ENCODE measurements around the gene GRID1. TPM values are rescaled to one million over a fixed set of nuclear protein-coding genes. Genes with fewer than 3 reads are reported as not detected.

GRID1 gene
- polyA plus RNA-seq, 4 donors = 0.27 to 1.1 (median 0.40) TPM; not detected in 1

- no peak for FAIRE-seq
- Histone ChIP-seq H3K36me3 (ENCODE audit: control insufficient read depth in 3 of 3, insufficient read depth in 2 of 3, low read depth in 1 of 3, low read length in 3 of 3) (no peaks in the 10 kb centered on the region), H3K4me1 (ENCODE audit: control insufficient read depth in 3 of 3, insufficient read depth in 2 of 3, low read depth in 1 of 3, low read length in 2 of 3) (peaks cover 0 to 18% (median 0%) of the 10 kb centered on the region in 3 donors), H3K4me3 (ENCODE audit: low read depth in 1 of 3, low read length in 3 of 3) (no peak overlapping the region), H3K27ac (ENCODE audit: low read depth in 1 of 3, low read length in 2 of 3) (peak overlapping the region in 1 of 3 donors; percentile 48), H3K9me3 (ENCODE audit: control insufficient read depth in 2 of 2, insufficient read depth in 1 of 2, low read depth in 1 of 2, low read length in 1 of 2) (no peaks in the 10 kb centered on the region), H3K27me3 (ENCODE audit: control insufficient read depth in 3 of 3, insufficient read depth in 3 of 3, low read length in 3 of 3) (no peaks in the 10 kb centered on the region)
- no peak for DNase-seq
- WGBS, 3 donors = 50 to 88% (median 77%) methylated on average over 1 of the region's 1 CpG
These were observed 763.9 kb downstream of the GRID1 start for GRCh38 chr10:85602713-85603112.

DNA sequence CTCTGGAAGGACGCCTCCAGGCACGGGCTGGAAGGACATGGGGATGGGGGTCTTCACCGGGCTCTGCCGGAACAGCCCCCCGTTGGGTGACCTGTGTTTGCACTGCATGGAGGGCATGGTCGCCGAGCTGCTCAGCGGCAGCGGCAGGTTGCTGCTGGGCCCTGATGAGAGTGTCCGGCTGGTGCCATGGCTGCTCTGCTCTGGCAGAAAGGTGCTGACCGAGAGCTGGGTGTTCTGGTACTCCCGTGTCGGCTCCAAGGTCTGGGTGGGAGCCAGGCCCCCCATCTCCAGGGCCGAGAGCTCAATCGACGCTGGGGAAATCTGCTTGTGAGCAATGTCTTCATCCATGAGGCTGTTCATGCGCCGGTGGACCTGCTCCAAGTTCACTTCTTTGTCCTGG lies 764.3 kb downstream of the GRID1 start:
- Histone ChIP-seq H3K4me1 (ENCODE audit: control insufficient read depth in 3 of 3, insufficient read depth in 2 of 3, low read depth in 1 of 3, low read length in 2 of 3) (peaks cover 0 to 18% (median 0%) of the 10 kb centered on the region in 3 donors), H3K9me3 (ENCODE audit: control insufficient read depth in 2 of 2, insufficient read depth in 1 of 2, low read depth in 1 of 2, low read length in 1 of 2) (no peaks in the 10 kb centered on the region)

DNA sequence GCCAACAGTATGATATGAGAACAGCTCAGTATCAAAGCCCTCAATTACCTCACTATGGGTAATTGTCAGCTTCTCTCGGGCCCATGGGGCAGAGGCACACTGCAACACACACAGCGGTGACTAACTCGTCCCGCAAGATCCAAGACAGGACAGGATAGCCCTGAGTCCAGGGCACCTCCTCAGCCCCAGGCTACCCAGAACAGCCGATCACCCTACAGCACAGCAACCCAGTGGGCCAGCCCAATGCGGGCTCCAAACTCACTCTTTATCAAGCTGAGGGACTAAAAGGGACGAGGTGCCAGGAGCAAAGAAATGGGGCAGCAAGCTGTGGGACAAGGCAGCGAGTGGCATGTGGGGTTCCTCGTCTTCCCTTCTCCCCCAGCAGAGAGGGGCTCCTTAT lies 765.1 kb downstream of the GRID1 start:
- H3K4me3 ChIP-seq (ENCODE audit: low read depth in 1 of 3, low read length in 3 of 3) = no peak overlapping the region
- H3K36me3 ChIP-seq (ENCODE audit: control insufficient read depth in 3 of 3, insufficient read depth in 2 of 3, low read depth in 1 of 3, low read length in 3 of 3) = no peaks in the 10 kb centered on the region
- FAIRE-seq (no peak), DNase-seq (no peak)
- H3K4me1 ChIP-seq (ENCODE audit: control insufficient read depth in 3 of 3, insufficient read depth in 2 of 3, low read depth in 1 of 3, low read length in 2 of 3) = peaks cover 0 to 18% (median 0%) of the 10 kb centered on the region in 3 donors
- H3K27me3 ChIP-seq (ENCODE audit: control insufficient read depth in 3 of 3, insufficient read depth in 3 of 3, low read length in 3 of 3) = no peaks in the 10 kb centered on the region
- 88 to 93% (median 91%) methylated on average over 9 of the region's 9 CpGs for WGBS, 3 donors
- H3K9me3 ChIP-seq (ENCODE audit: control insufficient read depth in 2 of 2, insufficient read depth in 1 of 2, low read depth in 1 of 2, low read length in 1 of 2) = no peaks in the 10 kb centered on the region
- no peak overlapping the region for H3K27ac ChIP-seq (ENCODE audit: low read depth in 1 of 3, low read length in 2 of 3)

More for the DNA sequence above, 764.3 kb downstream of the GRID1 start:
- Histone ChIP-seq H3K36me3 (ENCODE audit: control insufficient read depth in 3 of 3, insufficient read depth in 2 of 3, low read depth in 1 of 3, low read length in 3 of 3) (no peaks in the 10 kb centered on the region), H3K27me3 (ENCODE audit: control insufficient read depth in 3 of 3, insufficient read depth in 3 of 3, low read length in 3 of 3) (no peaks in the 10 kb centered on the region), H3K4me3 (ENCODE audit: low read depth in 1 of 3, low read length in 3 of 3) (no peak overlapping the region), H3K27ac (ENCODE audit: low read depth in 1 of 3, low read length in 2 of 3) (no peak overlapping the region)
- DNase-seq (no peak), FAIRE-seq (no peak)
- 91 to 92% (median 91%) methylated on average over 18 of the region's 18 CpGs for WGBS, 3 donors

- Histone ChIP-seq H3K27ac (ENCODE audit: low read depth in 1 of 3, low read length in 2 of 3) (peak overlapping the region in 1 of 3 donors; percentile 74), H3K4me3 (ENCODE audit: low read depth in 1 of 3, low read length in 3 of 3) (no peak overlapping the region), H3K27me3 (ENCODE audit: control insufficient read depth in 3 of 3, insufficient read depth in 3 of 3, low read length in 3 of 3) (no peaks in the 10 kb centered on the region), H3K9me3 (ENCODE audit: control insufficient read depth in 2 of 2, insufficient read depth in 1 of 2, low read depth in 1 of 2, low read length in 1 of 2) (no peaks in the 10 kb centered on the region), H3K4me1 (ENCODE audit: control insufficient read depth in 3 of 3, insufficient read depth in 2 of 3, low read depth in 1 of 3, low read length in 2 of 3) (peaks cover 0 to 18% (median 0%) of the 10 kb centered on the region in 3 donors), H3K36me3 (ENCODE audit: control insufficient read depth in 3 of 3, insufficient read depth in 2 of 3, low read depth in 1 of 3, low read length in 3 of 3) (no peaks in the 10 kb centered on the region)
- FAIRE-seq (no peak), DNase-seq (no peak)
- 37 to 73% (median 67%) methylated on average over 2 of the region's 2 CpGs for WGBS, 3 donors
These were observed 765.9 kb downstream of the GRID1 start for GRCh38 chr10:85600744-85601081.

GRCh38 chr10:85600026-85600743 lies 766.4 kb downstream of the GRID1 start:
- Histone ChIP-seq H3K4me3 (ENCODE audit: low read depth in 1 of 3, low read length in 3 of 3) (no peak overlapping the region), H3K4me1 (ENCODE audit: control insufficient read depth in 3 of 3, insufficient read depth in 2 of 3, low read depth in 1 of 3, low read length in 2 of 3) (peaks cover 0 to 18% (median 0%) of the 10 kb centered on the region in 3 donors), H3K9me3 (ENCODE audit: control insufficient read depth in 2 of 2, insufficient read depth in 1 of 2, low read depth in 1 of 2, low read length in 1 of 2) (no peaks in the 10 kb centered on the region), H3K27ac (ENCODE audit: low read depth in 1 of 3, low read length in 2 of 3) (peak overlapping the region in 1 of 3 donors; percentile 74), H3K27me3 (ENCODE audit: control insufficient read depth in 3 of 3, insufficient read depth in 3 of 3, low read length in 3 of 3) (no peaks in the 10 kb centered on the region), H3K36me3 (ENCODE audit: control insufficient read depth in 3 of 3, insufficient read depth in 2 of 3, low read depth in 1 of 3, low read length in 3 of 3) (no peaks in the 10 kb centered on the region)
- DNase-seq (peak in 1 of 2 donors; percentile 72), FAIRE-seq (no peak)
- WGBS, 3 donors = 17 to 45% (median 35%) methylated on average over 5 of the region's 5 CpGs

DNA sequence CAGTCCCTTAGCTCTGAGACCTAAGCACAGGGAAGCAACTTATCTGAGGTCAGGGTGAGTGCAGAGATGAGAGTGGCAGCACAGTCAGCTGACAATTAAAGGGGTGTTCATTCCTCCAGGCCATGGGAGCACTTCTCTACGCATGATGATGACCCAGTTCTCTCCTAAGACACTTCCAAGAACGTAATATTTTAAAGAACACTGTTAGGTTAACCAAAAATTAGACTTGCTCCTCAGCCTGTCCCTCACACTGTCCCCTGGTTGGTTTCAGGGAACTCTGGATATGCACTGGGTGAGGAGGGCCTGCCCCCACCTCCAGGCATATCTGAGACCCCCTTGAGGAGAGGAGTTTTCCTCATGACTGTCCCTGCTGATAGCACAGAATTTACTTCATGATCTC lies 767.5 kb downstream of the GRID1 start:
- H3K4me1 ChIP-seq (ENCODE audit: control insufficient read depth in 3 of 3, insufficient read depth in 2 of 3, low read depth in 1 of 3, low read length in 2 of 3) = peaks cover 0 to 18% (median 0%) of the 10 kb centered on the region in 3 donors
- no peaks in the 10 kb centered on the region for H3K27me3 ChIP-seq (ENCODE audit: control insufficient read depth in 3 of 3, insufficient read depth in 3 of 3, low read length in 3 of 3)
- WGBS, 3 donors = 80 to 86% (median 82%) methylated on average over 2 of the region's 2 CpGs
- FAIRE-seq = no peak
- H3K4me3 ChIP-seq (ENCODE audit: low read depth in 1 of 3, low read length in 3 of 3) = no peak overlapping the region
- no peak for DNase-seq
- no peaks in the 10 kb centered on the region for H3K36me3 ChIP-seq (ENCODE audit: control insufficient read depth in 3 of 3, insufficient read depth in 2 of 3, low read depth in 1 of 3, low read length in 3 of 3)
- no peaks in the 10 kb centered on the region for H3K9me3 ChIP-seq (ENCODE audit: control insufficient read depth in 2 of 2, insufficient read depth in 1 of 2, low read depth in 1 of 2, low read length in 1 of 2)
- H3K27ac ChIP-seq (ENCODE audit: low read depth in 1 of 3, low read length in 2 of 3) = no peak overlapping the region

DNA sequence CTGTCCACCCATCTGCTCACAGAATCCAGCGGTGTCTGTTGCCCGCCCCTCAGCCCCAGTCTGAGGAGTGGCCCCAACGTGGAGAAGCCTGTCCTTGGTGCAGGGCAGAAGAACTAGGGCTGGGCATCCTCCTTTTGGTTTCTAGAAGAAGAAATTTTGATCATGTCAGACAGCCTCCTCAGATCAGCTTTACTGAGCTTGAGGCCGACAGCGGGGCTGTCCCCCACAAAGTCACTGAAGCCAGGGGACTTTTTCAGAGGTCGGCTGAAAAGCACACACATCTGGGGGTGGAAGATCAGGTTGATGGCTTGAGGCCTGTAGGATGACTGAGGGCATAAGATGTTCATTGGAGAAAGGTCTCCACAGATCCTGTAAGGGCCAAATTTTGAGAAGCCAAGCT lies 767.9 kb downstream of the GRID1 start:
- no peak for FAIRE-seq
- Histone ChIP-seq H3K4me3 (ENCODE audit: low read depth in 1 of 3, low read length in 3 of 3) (no peak overlapping the region), H3K27me3 (ENCODE audit: control insufficient read depth in 3 of 3, insufficient read depth in 3 of 3, low read length in 3 of 3) (no peaks in the 10 kb centered on the region), H3K4me1 (ENCODE audit: control insufficient read depth in 3 of 3, insufficient read depth in 2 of 3, low read depth in 1 of 3, low read length in 2 of 3) (peaks cover 0 to 18% (median 0%) of the 10 kb centered on the region in 3 donors), H3K27ac (ENCODE audit: low read depth in 1 of 3, low read length in 2 of 3) (no peak overlapping the region), H3K9me3 (ENCODE audit: control insufficient read depth in 2 of 2, insufficient read depth in 1 of 2, low read depth in 1 of 2, low read length in 1 of 2) (no peaks in the 10 kb centered on the region), H3K36me3 (ENCODE audit: control insufficient read depth in 3 of 3, insufficient read depth in 2 of 3, low read depth in 1 of 3, low read length in 3 of 3) (no peaks in the 10 kb centered on the region)
- no peak for DNase-seq
- WGBS, 3 donors = 68 to 77% (median 77%) methylated on average over 6 of the region's 6 CpGs

GRCh38 chr10:85597006-85597405 lies 769.6 kb downstream of the GRID1 start:
- DNase-seq = no peak
- Histone ChIP-seq H3K27me3 (ENCODE audit: control insufficient read depth in 3 of 3, insufficient read depth in 3 of 3, low read length in 3 of 3) (no peaks in the 10 kb centered on the region), H3K36me3 (ENCODE audit: control insufficient read depth in 3 of 3, insufficient read depth in 2 of 3, low read depth in 1 of 3, low read length in 3 of 3) (no peaks in the 10 kb centered on the region), H3K9me3 (ENCODE audit: control insufficient read depth in 2 of 2, insufficient read depth in 1 of 2, low read depth in 1 of 2, low read length in 1 of 2) (no peaks in the 10 kb centered on the region), H3K4me3 (ENCODE audit: low read depth in 1 of 3, low read length in 3 of 3) (no peak overlapping the region), H3K27ac (ENCODE audit: low read depth in 1 of 3, low read length in 2 of 3) (no peak overlapping the region), H3K4me1 (ENCODE audit: control insufficient read depth in 3 of 3, insufficient read depth in 2 of 3, low read depth in 1 of 3, low read length in 2 of 3) (peaks cover 0 to 12% (median 0%) of the 10 kb centered on the region in 3 donors)
- no peak for FAIRE-seq
- WGBS, 3 donors = 86 to 89% (median 87%) methylated on average over 5 of the region's 5 CpGs

DNA sequence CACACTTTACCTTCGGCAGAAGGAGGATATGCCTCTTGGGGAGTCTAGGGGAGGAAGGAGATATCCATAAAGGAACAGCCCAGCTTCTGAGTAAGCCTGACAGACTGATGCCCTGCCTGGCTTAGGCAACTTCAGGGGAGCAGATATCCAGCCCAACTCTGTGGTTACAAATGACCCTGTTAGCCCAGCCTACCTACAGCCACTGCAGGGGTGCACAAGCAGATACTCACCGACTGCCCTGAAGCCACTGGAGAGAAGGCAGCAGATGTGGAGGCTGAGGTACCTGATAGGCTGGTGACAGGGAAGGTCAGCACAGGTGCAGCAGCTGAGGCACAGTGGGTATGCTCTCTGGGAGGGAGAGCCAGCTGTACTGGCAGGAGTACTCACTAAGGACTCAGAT lies 770.2 kb downstream of the GRID1 start:
- no peak for DNase-seq

More for the DNA sequence above, 770.2 kb downstream of the GRID1 start:
- H3K27ac ChIP-seq (ENCODE audit: low read depth in 1 of 3, low read length in 2 of 3) = no peak overlapping the region
- no peak for FAIRE-seq
- H3K9me3 ChIP-seq (ENCODE audit: control insufficient read depth in 2 of 2, insufficient read depth in 1 of 2, low read depth in 1 of 2, low read length in 1 of 2) = no peaks in the 10 kb centered on the region
- no peak overlapping the region for H3K4me3 ChIP-seq (ENCODE audit: low read depth in 1 of 3, low read length in 3 of 3)
- peaks cover 0 to 12% (median 0%) of the 10 kb centered on the region in 3 donors for H3K4me1 ChIP-seq (ENCODE audit: control insufficient read depth in 3 of 3, insufficient read depth in 2 of 3, low read depth in 1 of 3, low read length in 2 of 3)
- 68 to 82% (median 81%) methylated on average over 2 of the region's 2 CpGs for WGBS, 3 donors
- no peaks in the 10 kb centered on the region for H3K27me3 ChIP-seq (ENCODE audit: control insufficient read depth in 3 of 3, insufficient read depth in 3 of 3, low read length in 3 of 3)
- no peaks in the 10 kb centered on the region for H3K36me3 ChIP-seq (ENCODE audit: control insufficient read depth in 3 of 3, insufficient read depth in 2 of 3, low read depth in 1 of 3, low read length in 3 of 3)
